ENCODE data around the gene EHMT2.

EHMT2 gene

GRCh38 chr6:31830886-31831335 lies 66.6 kb downstream of the EHMT2 start:
- TF ChIP-seq CTCF (IDR thresholded peaks at IDR 0.05) = no peak

Data from LNCAP (cell line).